Measurements from ENCODE around the gene PLEKHB2.

DNA sequence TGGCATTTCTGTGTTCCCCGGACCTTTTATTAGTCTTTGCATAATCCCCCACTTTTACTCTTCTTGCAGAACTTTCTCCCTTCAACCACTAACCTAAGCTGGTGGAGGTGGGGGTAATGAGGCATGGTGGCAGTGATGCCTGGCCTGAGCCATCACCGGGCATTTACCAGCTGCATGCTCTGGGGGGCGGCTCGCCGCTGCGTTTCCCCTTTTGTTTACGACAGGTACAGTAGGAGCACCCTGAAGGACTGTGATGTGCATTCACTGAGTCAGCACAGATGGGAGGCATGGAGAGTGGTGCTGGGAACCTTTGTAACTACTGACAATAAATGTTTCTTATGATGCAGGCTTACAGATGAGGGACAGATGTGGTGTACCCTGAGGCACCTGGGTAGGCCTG lies 46.9 kb downstream of the PLEKHB2 start:
- TF ChIP-seq MLLT1 (IDR thresholded peaks at IDR 0.05), result no peak
- TF ChIP-seq, protein P1, sequence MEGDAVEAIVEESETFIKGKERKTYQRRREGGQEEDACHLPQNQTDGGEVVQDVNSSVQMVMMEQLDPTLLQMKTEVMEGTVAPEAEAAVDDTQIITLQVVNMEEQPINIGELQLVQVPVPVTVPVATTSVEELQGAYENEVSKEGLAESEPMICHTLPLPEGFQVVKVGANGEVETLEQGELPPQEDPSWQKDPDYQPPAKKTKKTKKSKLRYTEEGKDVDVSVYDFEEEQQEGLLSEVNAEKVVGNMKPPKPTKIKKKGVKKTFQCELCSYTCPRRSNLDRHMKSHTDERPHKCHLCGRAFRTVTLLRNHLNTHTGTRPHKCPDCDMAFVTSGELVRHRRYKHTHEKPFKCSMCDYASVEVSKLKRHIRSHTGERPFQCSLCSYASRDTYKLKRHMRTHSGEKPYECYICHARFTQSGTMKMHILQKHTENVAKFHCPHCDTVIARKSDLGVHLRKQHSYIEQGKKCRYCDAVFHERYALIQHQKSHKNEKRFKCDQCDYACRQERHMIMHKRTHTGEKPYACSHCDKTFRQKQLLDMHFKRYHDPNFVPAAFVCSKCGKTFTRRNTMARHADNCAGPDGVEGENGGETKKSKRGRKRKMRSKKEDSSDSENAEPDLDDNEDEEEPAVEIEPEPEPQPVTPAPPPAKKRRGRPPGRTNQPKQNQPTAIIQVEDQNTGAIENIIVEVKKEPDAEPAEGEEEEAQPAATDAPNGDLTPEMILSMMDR (IDR thresholded peaks at IDR 0.05 in 2 of 3, conservative IDR thresholded peaks at IDR 0.05 in 1 of 3; ENCODE audit: control insufficient read depth in 2 of 3, extremely low read depth in 1 of 3, insufficient read depth in 1 of 3, low read depth in 3 of 3, low read length in 3 of 3), result no peak
- TF ChIP-seq SUPT20H (IDR thresholded peaks at IDR 0.05; ENCODE audit: borderline replicate concordance, control insufficient read depth, low read depth, low read length), result no peak
- no peak for TF ChIP-seq POU2F2 (IDR thresholded peaks at IDR 0.05; ENCODE audit: borderline replicate concordance, low read depth, low read length)
- no peak for TF ChIP-seq BRCA1 (IDR thresholded peaks at IDR 0.05; ENCODE audit: low read depth, low read length)
- TF ChIP-seq DPF2 (IDR thresholded peaks at IDR 0.05), result no peak
- no peak for TF ChIP-seq JUNB (IDR thresholded peaks at IDR 0.05)

Measured in GM12878 (cell line).